BE2C (cell line): ENCODE measurements around the gene KCNK2.

Source experiments
- DNase-seq: peaks from one replicate; pipeline ENCODE4 v3.0.0-alpha.2; 2020
- H3K27me3 ChIP-seq: fragments of 250-450 bp; sonication (Bioruptor Pico); 2 replicates; pipeline ENCODE4 v1.5.1; 2020; ENCODE audit warnings: mild to moderate bottlenecking
- H3K36me3 ChIP-seq: fragments of 250-450 bp; sonication (Bioruptor Pico); 2 replicates; pipeline ENCODE4 v1.5.1; 2020; ENCODE audit warnings: mild to moderate bottlenecking
- H3K4me1 ChIP-seq: fragments of 250-450 bp; sonication (Bioruptor Pico); 2 replicates; pipeline ENCODE4 v1.5.1; 2020
- H3K4me3 ChIP-seq: 2 replicates; pipeline ENCODE4 v1.5.1; 2011; ENCODE audit warnings: low read depth, low read length
- H3K9me3 ChIP-seq: fragments of 250-450 bp; sonication (Bioruptor Pico); 2 replicates; pipeline ENCODE4 v1.5.1; 2020
- TF ChIP-seq, protein P1 (sequence below): IDR thresholded peaks from 2 replicates; pipeline ENCODE4 v1.5.1; 2012; ENCODE audit warnings: mild to moderate bottlenecking, low read depth, low read length

The KCNK2 gene

DNA sequence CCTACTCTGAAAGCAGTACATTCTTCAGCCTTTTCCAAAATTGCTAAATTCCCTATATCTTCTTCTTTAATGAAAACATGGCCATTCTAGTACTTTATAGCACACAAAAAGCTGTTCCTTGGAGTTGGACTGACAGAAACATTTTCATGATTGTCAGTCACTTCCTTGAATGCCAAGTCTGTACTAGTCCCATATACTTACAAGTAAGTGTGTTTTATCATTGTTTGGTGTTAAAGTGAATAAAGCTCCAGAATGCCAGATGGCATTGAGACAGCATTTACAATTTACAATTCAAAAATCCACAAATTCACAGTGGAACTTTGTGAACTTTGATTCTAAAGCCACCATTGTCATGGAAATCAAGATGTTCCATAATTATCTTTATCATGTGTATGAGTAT is 36.5 kb downstream of the KCNK2 start:
- no peak overlapping the region for H3K4me3 ChIP-seq
- DNase-seq = no peak
- no peaks in the 10 kb centered on the region for H3K27me3 ChIP-seq
- TF ChIP-seq, protein P1, sequence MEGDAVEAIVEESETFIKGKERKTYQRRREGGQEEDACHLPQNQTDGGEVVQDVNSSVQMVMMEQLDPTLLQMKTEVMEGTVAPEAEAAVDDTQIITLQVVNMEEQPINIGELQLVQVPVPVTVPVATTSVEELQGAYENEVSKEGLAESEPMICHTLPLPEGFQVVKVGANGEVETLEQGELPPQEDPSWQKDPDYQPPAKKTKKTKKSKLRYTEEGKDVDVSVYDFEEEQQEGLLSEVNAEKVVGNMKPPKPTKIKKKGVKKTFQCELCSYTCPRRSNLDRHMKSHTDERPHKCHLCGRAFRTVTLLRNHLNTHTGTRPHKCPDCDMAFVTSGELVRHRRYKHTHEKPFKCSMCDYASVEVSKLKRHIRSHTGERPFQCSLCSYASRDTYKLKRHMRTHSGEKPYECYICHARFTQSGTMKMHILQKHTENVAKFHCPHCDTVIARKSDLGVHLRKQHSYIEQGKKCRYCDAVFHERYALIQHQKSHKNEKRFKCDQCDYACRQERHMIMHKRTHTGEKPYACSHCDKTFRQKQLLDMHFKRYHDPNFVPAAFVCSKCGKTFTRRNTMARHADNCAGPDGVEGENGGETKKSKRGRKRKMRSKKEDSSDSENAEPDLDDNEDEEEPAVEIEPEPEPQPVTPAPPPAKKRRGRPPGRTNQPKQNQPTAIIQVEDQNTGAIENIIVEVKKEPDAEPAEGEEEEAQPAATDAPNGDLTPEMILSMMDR = no peak
- H3K9me3 ChIP-seq = no peaks in the 10 kb centered on the region
- H3K4me1 ChIP-seq = no peaks in the 10 kb centered on the region
- H3K36me3 ChIP-seq = no peaks in the 10 kb centered on the region

- Histone ChIP-seq H3K4me1 (no peaks in the 10 kb centered on the region), H3K4me3 (no peak overlapping the region), H3K36me3 (no peaks in the 10 kb centered on the region), H3K27me3 (no peaks in the 10 kb centered on the region), H3K9me3 (no peaks in the 10 kb centered on the region)
- DNase-seq = no peak
- TF ChIP-seq, protein P1 = no peak
These were observed 37.3 kb downstream of the KCNK2 start for GRCh38 chr1:215119719-215120365.

DNA sequence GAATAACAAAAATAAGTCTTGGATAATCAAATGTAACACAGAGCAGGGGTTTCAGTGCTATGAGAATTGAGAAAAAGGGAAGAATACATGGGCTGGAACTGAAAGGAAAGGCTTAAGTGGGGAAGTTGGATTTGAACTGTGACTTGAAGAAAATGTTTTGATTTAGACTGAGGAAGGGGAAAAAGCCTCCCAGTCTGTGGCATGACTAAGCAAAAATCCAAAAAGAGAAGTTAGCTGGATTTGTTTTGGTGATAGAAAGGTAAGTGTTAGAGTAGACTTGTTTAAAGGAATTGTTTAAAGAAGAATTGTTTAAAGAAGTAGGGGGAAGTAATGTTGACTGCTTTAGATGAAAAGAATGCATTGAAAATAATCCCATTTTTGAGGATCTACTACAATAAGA is 46.0 kb downstream of the KCNK2 start:
- Histone ChIP-seq H3K27me3 (no peaks in the 10 kb centered on the region), H3K4me1 (no peaks in the 10 kb centered on the region), H3K36me3 (no peaks in the 10 kb centered on the region), H3K9me3 (no peaks in the 10 kb centered on the region), H3K4me3 (no peak overlapping the region)
- TF ChIP-seq, protein P1 = no peak
- DNase-seq = no peak

DNA sequence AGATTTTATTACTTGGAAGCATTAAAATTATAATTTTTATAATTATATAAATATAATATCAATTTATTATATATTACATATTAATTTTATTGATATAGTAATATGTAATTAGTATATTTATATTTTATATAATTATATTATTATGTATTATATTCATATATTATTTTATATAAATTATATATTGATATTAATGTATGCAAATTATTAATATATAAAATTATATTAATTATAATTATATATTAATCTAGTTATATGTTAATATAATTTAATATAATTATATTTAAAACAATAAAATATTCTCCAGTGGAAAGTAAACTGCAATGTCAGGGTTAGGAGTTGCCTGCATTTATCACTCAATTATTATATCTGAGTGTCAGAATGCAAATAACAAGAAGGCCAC is 48.8 kb downstream of the KCNK2 start:
- H3K36me3 ChIP-seq = no peaks in the 10 kb centered on the region
- TF ChIP-seq, protein P1 = no peak
- H3K4me3 ChIP-seq = no peak overlapping the region
- no peak for DNase-seq
- H3K27me3 ChIP-seq = no peaks in the 10 kb centered on the region
- H3K9me3 ChIP-seq = no peaks in the 10 kb centered on the region
- no peaks in the 10 kb centered on the region for H3K4me1 ChIP-seq

GRCh38 chr1:215132156-215132555 is 49.6 kb downstream of the KCNK2 start:
- Histone ChIP-seq H3K36me3 (no peaks in the 10 kb centered on the region), H3K9me3 (no peaks in the 10 kb centered on the region), H3K27me3 (no peaks in the 10 kb centered on the region), H3K4me1 (no peaks in the 10 kb centered on the region), H3K4me3 (no peak overlapping the region)
- no peak for DNase-seq
- TF ChIP-seq, protein P1 = no peak

DNA sequence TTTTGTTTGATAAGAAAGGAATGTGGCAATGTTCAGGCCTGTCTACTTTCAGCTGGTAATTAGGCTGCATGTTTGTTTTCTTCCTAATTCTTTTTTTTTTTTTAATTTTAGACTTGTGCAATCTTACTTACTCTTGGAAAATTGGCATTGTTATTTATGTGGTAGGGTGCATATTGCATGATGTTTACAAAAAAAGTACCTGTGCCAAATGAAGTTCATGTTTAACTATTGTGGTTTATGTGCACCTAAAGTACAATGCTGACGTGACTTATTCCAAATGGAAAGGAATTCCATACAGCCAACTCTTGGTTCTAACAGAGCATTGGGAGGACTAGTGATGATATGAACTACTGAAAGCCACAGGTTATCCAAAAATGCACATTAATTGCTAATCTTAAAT is 51.0 kb downstream of the KCNK2 start:
- Histone ChIP-seq H3K36me3 (no peaks in the 10 kb centered on the region), H3K27me3 (no peaks in the 10 kb centered on the region), H3K4me1 (no peaks in the 10 kb centered on the region), H3K9me3 (no peaks in the 10 kb centered on the region), H3K4me3 (no peak overlapping the region)
- TF ChIP-seq, protein P1 = no peak
- no peak for DNase-seq
